Germinal center (tissue), 1 donor: ENCODE measurements around the gene TRIB2.

Source experiments
- DNase-seq: peaks from one replicate; pipeline ENCODE4 v3.0.0; 2012; ENCODE audit warnings: mixed read lengths, low spot score

The TRIB2 gene

GRCh38 chr2:12742891-12743290 lies 26.2 kb downstream of the TRIB2 start:
- no peak for DNase-seq

- no peak for DNase-seq
These were observed 33.6 kb downstream of the TRIB2 start for GRCh38 chr2:12750166-12750905.

- no peak for DNase-seq
These were observed 37.9 kb downstream of the TRIB2 start for GRCh38 chr2:12754643-12755042.

GRCh38 chr2:12755384-12755783 lies 38.6 kb downstream of the TRIB2 start:
- DNase-seq: no peak

- no peak for DNase-seq
These were observed 42.5 kb downstream of the TRIB2 start for GRCh38 chr2:12759248-12759647.

GRCh38 chr2:12761104-12761503 lies 44.4 kb downstream of the TRIB2 start:
- DNase-seq: no peak

- DNase-seq: no peak
These were observed 45.6 kb downstream of the TRIB2 start for GRCh38 chr2:12762337-12762736.

- DNase-seq: no peak
These were observed 46.2 kb downstream of the TRIB2 start for GRCh38 chr2:12762976-12763375.

- no peak for DNase-seq
These were observed 46.8 kb downstream of the TRIB2 start for GRCh38 chr2:12763486-12763885.

- DNase-seq: no peak
These were observed 47.5 kb downstream of the TRIB2 start for GRCh38 chr2:12764075-12764730.

GRCh38 chr2:12764849-12765605 lies 48.3 kb downstream of the TRIB2 start:
- DNase-seq: no peak

- no peak for DNase-seq
These were observed 49.7 kb downstream of the TRIB2 start for GRCh38 chr2:12766421-12766879.

GRCh38 chr2:12767541-12767940 lies 50.8 kb downstream of the TRIB2 start:
- DNase-seq: no peak

- DNase-seq: no peak
These were observed 51.4 kb downstream of the TRIB2 start for GRCh38 chr2:12767996-12768624.

GRCh38 chr2:12769492-12770105 lies 52.9 kb downstream of the TRIB2 start:
- DNase-seq: no peak

- no peak for DNase-seq
These were observed 53.7 kb downstream of the TRIB2 start for GRCh38 chr2:12770300-12770968.

- DNase-seq: no peak
These were observed 54.4 kb downstream of the TRIB2 start for GRCh38 chr2:12771154-12771553.

- DNase-seq: no peak
These were observed 57.1 kb downstream of the TRIB2 start for GRCh38 chr2:12773586-12774394.

- DNase-seq: no peak
These were observed 57.6 kb downstream of the TRIB2 start for GRCh38 chr2:12774395-12774727.

- DNase-seq: no peak
These were observed 59.8 kb downstream of the TRIB2 start for GRCh38 chr2:12776521-12776961.

GRCh38 chr2:12778369-12778768 lies 61.6 kb downstream of the TRIB2 start:
- DNase-seq: no peak
